ENCODE data around the gene OR11L1.

The OR11L1 gene

DNA sequence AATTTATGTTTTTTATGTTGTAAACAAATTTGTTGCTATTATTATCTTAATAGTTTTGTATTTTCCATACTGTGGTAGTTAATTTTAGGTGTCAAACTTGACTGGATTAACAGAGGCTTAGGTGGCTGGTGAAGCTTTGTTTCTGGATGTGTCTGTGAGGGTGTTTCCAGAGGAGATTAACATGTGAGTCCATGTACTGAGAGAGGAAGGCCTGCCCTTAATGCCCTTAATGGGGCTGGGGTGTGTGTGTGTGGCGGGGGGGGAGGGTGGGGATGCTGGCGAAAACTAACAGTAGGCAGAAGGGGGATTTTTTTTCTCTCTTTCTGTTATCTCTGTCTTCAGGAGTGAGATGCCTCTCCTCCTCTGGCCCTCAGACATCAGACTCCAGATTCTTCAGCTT is 19.6 kb downstream of the OR11L1 start:
- in situ Hi-C loops (cut with MboI; ENCODE audit: low sequenced_read_pairs) = no loop called here

DNA sequence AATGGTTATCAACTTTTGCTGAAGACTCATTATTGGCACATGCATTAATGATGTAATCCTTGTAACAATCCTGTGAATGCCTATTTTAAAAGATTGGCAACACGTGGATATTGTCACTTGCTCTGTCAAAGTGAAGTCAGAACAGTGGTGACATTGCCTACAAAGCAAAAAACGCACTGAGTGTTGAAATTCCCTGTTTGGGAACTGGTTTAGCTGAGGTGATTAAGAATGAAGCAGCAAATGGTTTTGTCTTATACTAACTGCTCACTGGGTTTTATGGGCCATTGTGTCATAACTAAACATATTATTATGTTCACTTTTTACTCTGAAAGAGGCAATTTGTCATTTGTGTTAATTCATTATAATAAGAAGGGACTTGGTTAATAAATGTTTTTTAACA is 29.1 kb downstream of the OR11L1 start:
- in situ Hi-C loops (cut with MboI; ENCODE audit: low sequenced_read_pairs) = no loop called here

DNA sequence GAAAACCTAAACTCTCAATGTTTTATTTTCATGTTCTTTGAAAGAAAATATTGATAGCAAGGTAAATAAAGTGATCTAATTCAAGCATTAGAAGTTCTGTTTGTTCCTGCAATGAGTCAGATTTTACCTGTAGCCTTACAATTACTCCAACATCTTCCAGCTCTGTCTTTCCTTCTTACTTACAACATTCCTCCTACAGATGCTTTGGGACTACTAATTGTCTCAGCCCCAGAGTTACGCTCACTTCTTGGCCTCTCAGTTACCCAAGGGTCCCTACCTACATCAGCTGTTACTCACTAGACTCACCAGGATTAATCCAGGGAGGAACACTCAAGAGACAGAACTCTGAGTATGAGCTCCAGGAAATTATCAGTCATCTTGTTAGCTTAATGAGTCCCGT is 44.2 kb downstream of the OR11L1 start:
- in situ Hi-C loops (cut with MboI; ENCODE audit: low sequenced_read_pairs) = no loop called here

Data from HL-60/S4 treated with phorbol 12-myristate 13-acetate at 8.2 ng/mL for 4 days and 3 days (cell line).